SK-N-SH treated with all-trans-retinoic acid at 6 μM for 48 hours (cell line): ENCODE data around the gene INTS3.

Source experiments
- ATAC-seq: fragments of 200-7000 bp; cut with Tn5 transposase; 3 replicates; pipeline ENCODE4 v1.9.1; 2020; ENCODE audit warnings: mild to moderate bottlenecking, moderate library complexity
- ARNTL ChIP-seq: fragments of 450-650 bp; formaldehyde crosslinking; IDR thresholded peaks from 2 replicates; pipeline ENCODE4 v1.5.0; 2020; ENCODE audit warnings: low read depth, mild to moderate bottlenecking, moderate library complexity, borderline replicate concordance
- BACH2 ChIP-seq: fragments of 250-450 bp; sonication (Bioruptor Pico); IDR thresholded peaks from 2 replicates; pipeline ENCODE4 v1.9.0; 2021; ENCODE audit warnings: mild to moderate bottlenecking, borderline replicate concordance
- ESRRG ChIP-seq: fragments of 250-450 bp; sonication (Bioruptor Pico); IDR thresholded peaks from 2 replicates; pipeline ENCODE4 v1.6.1; 2021; ENCODE audit warnings: mild to moderate bottlenecking
- GLIS3 ChIP-seq: fragments of 250-450 bp; sonication (Bioruptor Pico); IDR thresholded peaks from 2 replicates; pipeline ENCODE4 v1.5.0; 2020; ENCODE audit warnings: mild to moderate bottlenecking, moderate library complexity
- ISL1 ChIP-seq: fragments of 250-450 bp; sonication (Bioruptor Pico); IDR thresholded peaks from 2 replicates; pipeline ENCODE4 v2.1.2; 2022; ENCODE audit warnings: mild to moderate bottlenecking, moderate library complexity
- OSR1 ChIP-seq: fragments of 250-450 bp; sonication (Bioruptor Pico); IDR thresholded peaks from 2 replicates; pipeline ENCODE4 v1.8.0; 2022; ENCODE audit warnings: moderate library complexity, mild to moderate bottlenecking, inconsistent platforms
- RARB ChIP-seq: fragments of 250-450 bp; sonication (Bioruptor Pico); IDR thresholded peaks from 2 replicates; pipeline ENCODE4 v1.8.0; 2021; ENCODE audit warnings: mild to moderate bottlenecking, moderate library complexity
- SNAI2 ChIP-seq: fragments of 250-450 bp; sonication (Bioruptor Pico); IDR thresholded peaks from 2 replicates; pipeline ENCODE4 v1.5.0; 2020; ENCODE audit warnings: mild to moderate bottlenecking, moderate library complexity
- TCF4 ChIP-seq: fragments of 250-450 bp; sonication (Bioruptor Pico); IDR thresholded peaks from 2 replicates; pipeline ENCODE4 v1.8.0; 2021; ENCODE audit warnings: mild to moderate bottlenecking, moderate library complexity, borderline replicate concordance
- ZC3H10 ChIP-seq: fragments of 250-450 bp; sonication (Bioruptor Pico); IDR thresholded peaks from 2 replicates; pipeline ENCODE4 v1.5.1; 2021; ENCODE audit warnings: mild to moderate bottlenecking, moderate library complexity
- ZFP3 ChIP-seq: fragments of 250-450 bp; sonication (Bioruptor Pico); IDR thresholded peaks from 2 replicates; pipeline ENCODE4 v1.5.0; 2020; ENCODE audit warnings: mild to moderate bottlenecking, moderate library complexity
- ZFP30 ChIP-seq: fragments of 450-650 bp; formaldehyde crosslinking; IDR thresholded peaks from 2 replicates; pipeline ENCODE4 v1.5.0; 2022; ENCODE audit warnings: mild to moderate bottlenecking, moderate library complexity
- ZNF565 ChIP-seq: fragments of 450-650 bp; formaldehyde crosslinking; conservative IDR thresholded peaks from 2 replicates; pipeline ENCODE4 v1.5.0; 2020; ENCODE audit warnings: low read depth, mild to moderate bottlenecking, moderate library complexity
- ZNF70 ChIP-seq: fragments of 450-650 bp; formaldehyde crosslinking; IDR thresholded peaks from 2 replicates; pipeline ENCODE4 v1.5.0; 2020; ENCODE audit warnings: mild to moderate bottlenecking, moderate library complexity
- ZNF8 ChIP-seq: fragments of 450-650 bp; formaldehyde crosslinking; IDR thresholded peaks from 2 replicates; pipeline ENCODE4 v1.5.0; 2020; ENCODE audit warnings: mild to moderate bottlenecking, moderate library complexity
- TF ChIP-seq, protein P1 (sequence below): fragments of 250-450 bp; sonication (Bioruptor Pico); IDR thresholded peaks from 2 replicates; pipeline ENCODE4 v1.5.1; 2020; ENCODE audit warnings: low read depth, mild to moderate bottlenecking, moderate library complexity
- TF ChIP-seq, protein P2 (sequence below): fragments of 250-450 bp; sonication (Bioruptor Pico); IDR thresholded peaks from 2 replicates; pipeline ENCODE4 v1.8.0; 2021; ENCODE audit warnings: low read depth, mild to moderate bottlenecking, moderate library complexity, borderline replicate concordance
- TF ChIP-seq, protein P3 (sequence below): fragments of 250-450 bp; sonication (Bioruptor Pico); IDR thresholded peaks from 2 replicates; pipeline ENCODE4 v1.5.0; 2020; ENCODE audit warnings: mild to moderate bottlenecking, moderate library complexity
- TF ChIP-seq, protein P4 (sequence below): fragments of 250-450 bp; sonication (Bioruptor Pico); IDR thresholded peaks from 2 replicates; pipeline ENCODE4 v1.8.0; 2020; ENCODE audit warnings: mild to moderate bottlenecking, moderate library complexity, borderline replicate concordance
- TF ChIP-seq, protein P5 (sequence below): fragments of 250-450 bp; sonication (Bioruptor Pico); IDR thresholded peaks from 2 replicates; pipeline ENCODE4 v1.5.1; 2021; ENCODE audit warnings: mild to moderate bottlenecking, moderate library complexity

The INTS3 gene

DNA sequence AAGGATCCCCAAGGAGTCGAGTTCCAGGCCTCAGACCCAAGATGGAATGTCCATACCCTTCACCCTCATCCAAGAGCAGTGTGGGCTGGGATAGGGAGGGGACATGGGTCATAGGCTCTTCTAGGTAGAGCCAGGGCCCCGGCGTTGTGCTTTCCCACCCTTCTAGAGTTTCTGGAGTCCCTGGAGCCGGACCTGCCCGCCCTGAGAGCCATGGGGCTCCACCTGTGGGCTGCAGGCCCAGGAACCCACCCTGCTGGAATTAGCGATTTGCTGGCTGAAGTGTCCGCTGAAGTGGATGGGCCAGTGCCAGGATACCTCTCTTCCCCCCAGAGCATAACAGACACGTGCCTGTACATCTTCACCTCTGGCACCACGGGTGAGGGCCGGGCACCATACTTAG lies 48.5 kb downstream of the INTS3 start:
- TF ChIP-seq, protein P1, sequence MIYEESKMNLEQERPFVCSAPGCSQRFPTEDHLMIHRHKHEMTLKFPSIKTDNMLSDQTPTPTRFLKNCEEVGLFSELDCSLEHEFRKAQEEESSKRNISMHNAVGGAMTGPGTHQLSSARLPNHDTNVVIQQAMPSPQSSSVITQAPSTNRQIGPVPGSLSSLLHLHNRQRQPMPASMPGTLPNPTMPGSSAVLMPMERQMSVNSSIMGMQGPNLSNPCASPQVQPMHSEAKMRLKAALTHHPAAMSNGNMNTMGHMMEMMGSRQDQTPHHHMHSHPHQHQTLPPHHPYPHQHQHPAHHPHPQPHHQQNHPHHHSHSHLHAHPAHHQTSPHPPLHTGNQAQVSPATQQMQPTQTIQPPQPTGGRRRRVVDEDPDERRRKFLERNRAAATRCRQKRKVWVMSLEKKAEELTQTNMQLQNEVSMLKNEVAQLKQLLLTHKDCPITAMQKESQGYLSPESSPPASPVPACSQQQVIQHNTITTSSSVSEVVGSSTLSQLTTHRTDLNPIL (CRISPR knock-in tag): no peak
- TF ChIP-seq ZNF565 (CRISPR knock-in tag) (no peak), ESRRG (CRISPR knock-in tag) (no peak), ZC3H10 (CRISPR knock-in tag) (no peak), ARNTL (CRISPR knock-in tag) (no peak), RARB (CRISPR knock-in tag) (no peak), ISL1 (CRISPR knock-in tag) (no peak), ZNF70 (CRISPR knock-in tag) (no peak), GLIS3 (CRISPR knock-in tag) (no peak), ZFP30 (no peak), OSR1 (CRISPR knock-in tag) (no peak), BACH2 (CRISPR knock-in tag) (no peak), ZNF8 (CRISPR knock-in tag) (no peak), ZFP3 (no peak), SNAI2 (no peak)
- TF ChIP-seq, protein P2, sequence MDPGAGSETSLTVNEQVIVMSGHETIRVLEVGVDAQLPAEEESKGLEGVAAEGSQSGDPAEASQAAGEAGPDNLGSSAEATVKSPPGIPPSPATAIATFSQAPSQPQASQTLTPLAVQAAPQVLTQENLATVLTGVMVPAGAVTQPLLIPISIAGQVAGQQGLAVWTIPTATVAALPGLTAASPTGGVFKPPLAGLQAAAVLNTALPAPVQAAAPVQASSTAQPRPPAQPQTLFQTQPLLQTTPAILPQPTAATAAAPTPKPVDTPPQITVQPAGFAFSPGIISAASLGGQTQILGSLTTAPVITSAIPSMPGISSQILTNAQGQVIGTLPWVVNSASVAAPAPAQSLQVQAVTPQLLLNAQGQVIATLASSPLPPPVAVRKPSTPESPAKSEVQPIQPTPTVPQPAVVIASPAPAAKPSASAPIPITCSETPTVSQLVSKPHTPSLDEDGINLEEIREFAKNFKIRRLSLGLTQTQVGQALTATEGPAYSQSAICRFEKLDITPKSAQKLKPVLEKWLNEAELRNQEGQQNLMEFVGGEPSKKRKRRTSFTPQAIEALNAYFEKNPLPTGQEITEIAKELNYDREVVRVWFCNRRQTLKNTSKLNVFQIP: no peak
- TF ChIP-seq, protein P3, sequence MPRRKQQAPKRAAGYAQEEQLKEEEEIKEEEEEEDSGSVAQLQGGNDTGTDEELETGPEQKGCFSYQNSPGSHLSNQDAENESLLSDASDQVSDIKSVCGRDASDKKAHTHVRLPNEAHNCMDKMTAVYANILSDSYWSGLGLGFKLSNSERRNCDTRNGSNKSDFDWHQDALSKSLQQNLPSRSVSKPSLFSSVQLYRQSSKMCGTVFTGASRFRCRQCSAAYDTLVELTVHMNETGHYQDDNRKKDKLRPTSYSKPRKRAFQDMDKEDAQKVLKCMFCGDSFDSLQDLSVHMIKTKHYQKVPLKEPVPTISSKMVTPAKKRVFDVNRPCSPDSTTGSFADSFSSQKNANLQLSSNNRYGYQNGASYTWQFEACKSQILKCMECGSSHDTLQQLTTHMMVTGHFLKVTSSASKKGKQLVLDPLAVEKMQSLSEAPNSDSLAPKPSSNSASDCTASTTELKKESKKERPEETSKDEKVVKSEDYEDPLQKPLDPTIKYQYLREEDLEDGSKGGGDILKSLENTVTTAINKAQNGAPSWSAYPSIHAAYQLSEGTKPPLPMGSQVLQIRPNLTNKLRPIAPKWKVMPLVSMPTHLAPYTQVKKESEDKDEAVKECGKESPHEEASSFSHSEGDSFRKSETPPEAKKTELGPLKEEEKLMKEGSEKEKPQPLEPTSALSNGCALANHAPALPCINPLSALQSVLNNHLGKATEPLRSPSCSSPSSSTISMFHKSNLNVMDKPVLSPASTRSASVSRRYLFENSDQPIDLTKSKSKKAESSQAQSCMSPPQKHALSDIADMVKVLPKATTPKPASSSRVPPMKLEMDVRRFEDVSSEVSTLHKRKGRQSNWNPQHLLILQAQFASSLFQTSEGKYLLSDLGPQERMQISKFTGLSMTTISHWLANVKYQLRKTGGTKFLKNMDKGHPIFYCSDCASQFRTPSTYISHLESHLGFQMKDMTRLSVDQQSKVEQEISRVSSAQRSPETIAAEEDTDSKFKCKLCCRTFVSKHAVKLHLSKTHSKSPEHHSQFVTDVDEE: no peak
- TF ChIP-seq, protein P4, sequence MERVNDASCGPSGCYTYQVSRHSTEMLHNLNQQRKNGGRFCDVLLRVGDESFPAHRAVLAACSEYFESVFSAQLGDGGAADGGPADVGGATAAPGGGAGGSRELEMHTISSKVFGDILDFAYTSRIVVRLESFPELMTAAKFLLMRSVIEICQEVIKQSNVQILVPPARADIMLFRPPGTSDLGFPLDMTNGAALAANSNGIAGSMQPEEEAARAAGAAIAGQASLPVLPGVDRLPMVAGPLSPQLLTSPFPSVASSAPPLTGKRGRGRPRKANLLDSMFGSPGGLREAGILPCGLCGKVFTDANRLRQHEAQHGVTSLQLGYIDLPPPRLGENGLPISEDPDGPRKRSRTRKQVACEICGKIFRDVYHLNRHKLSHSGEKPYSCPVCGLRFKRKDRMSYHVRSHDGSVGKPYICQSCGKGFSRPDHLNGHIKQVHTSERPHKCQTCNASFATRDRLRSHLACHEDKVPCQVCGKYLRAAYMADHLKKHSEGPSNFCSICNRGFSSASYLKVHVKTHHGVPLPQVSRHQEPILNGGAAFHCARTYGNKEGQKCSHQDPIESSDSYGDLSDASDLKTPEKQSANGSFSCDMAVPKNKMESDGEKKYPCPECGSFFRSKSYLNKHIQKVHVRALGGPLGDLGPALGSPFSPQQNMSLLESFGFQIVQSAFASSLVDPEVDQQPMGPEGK (CRISPR knock-in tag): no peak
- TF ChIP-seq, protein P5, sequence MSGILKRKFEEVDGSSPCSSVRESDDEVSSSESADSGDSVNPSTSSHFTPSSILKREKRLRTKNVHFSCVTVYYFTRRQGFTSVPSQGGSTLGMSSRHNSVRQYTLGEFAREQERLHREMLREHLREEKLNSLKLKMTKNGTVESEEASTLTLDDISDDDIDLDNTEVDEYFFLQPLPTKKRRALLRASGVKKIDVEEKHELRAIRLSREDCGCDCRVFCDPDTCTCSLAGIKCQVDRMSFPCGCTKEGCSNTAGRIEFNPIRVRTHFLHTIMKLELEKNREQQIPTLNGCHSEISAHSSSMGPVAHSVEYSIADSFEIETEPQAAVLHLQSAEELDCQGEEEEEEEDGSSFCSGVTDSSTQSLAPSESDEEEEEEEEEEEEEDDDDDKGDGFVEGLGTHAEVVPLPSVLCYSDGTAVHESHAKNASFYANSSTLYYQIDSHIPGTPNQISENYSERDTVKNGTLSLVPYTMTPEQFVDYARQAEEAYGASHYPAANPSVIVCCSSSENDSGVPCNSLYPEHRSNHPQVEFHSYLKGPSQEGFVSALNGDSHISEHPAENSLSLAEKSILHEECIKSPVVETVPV (CRISPR knock-in tag): no peak
- no peak for ATAC-seq

DNA sequence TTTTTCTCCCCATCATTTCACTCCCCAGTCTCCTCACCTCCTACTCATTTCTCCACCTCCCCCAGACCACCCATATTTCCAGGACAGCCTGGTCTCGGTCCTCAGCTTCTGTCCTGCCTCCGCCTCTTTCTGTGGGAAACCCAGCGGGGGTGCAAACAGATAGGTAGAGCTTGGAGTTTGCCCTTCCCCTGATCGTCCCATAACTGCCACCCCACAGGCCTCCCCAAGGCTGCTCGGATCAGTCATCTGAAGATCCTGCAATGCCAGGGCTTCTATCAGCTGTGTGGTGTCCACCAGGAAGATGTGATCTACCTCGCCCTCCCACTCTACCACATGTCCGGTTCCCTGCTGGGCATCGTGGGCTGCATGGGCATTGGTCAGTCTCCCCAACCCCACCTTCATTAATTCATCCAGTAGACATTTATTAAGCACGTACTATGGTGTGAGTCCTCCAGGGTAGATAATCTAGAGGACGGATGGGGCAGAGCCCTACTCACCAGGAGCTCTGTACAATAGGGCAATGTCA lies 49.1 kb downstream of the INTS3 start:
- no peak for ATAC-seq
- TF ChIP-seq ZNF70 (CRISPR knock-in tag): no peak
- TF ChIP-seq, protein P3: no peak
- TF ChIP-seq ZFP3: no peak
- TF ChIP-seq, protein P2: no peak
- no peak for TF ChIP-seq RARB (CRISPR knock-in tag)
- no peak for TF ChIP-seq BACH2 (CRISPR knock-in tag)
- TF ChIP-seq, protein P1 (CRISPR knock-in tag): no peak
- TF ChIP-seq ISL1 (CRISPR knock-in tag): no peak
- no peak for TF ChIP-seq ARNTL (CRISPR knock-in tag)
- TF ChIP-seq OSR1 (CRISPR knock-in tag): no peak
- TF ChIP-seq ZFP30: no peak
- TF ChIP-seq ZC3H10 (CRISPR knock-in tag): no peak
- TF ChIP-seq TCF4 (CRISPR knock-in tag): no peak
- TF ChIP-seq GLIS3 (CRISPR knock-in tag): no peak
- TF ChIP-seq ESRRG (CRISPR knock-in tag): no peak
- TF ChIP-seq ZNF8 (CRISPR knock-in tag): no peak
